Measurements from ENCODE around the gene TMEM18. TPM values are rescaled to one million over a fixed set of nuclear protein-coding genes. Genes with fewer than 3 reads are reported as not detected.

Gene TMEM18
- total and polyA plus RNA-seq, 7 donors = 8.2 to 27.9 (median 18.1) TPM

DNA sequence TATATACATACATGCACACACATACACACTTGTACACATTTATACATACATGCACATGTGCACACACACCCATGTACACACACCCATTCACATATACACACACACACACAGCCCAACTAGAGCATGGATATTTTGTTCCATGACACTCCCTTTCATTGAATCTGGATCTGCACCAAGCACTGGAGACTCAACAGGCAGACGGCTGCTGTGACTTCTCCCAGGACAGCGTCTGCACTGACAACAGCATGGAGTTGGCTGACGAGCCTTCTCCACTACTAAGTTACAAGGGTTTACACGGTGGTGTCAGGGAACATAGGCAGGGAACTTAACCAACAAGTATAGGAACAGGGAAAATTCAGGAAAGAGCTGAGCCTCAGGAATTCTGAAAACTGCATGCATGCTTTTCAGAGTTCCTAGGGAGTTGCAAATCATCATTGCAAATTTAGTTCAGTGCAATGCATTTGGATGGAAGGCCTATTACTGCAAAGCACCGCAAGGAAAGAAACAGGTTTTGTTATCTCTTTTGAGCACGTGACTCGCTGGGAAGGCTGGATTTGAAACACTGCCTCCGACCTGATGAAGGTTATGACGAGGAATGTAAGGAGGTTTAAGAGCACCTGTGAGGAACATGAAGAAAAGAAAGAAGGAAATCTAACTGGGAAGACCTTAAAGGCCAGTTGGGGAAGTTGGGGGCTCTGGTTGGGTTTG lies 35.9 kb downstream of the TMEM18 start:
- Histone ChIP-seq H3K27ac (no peak overlapping the region), H3K36me3 (ENCODE audit: insufficient read depth in 1 of 2, low read depth in 1 of 2) (no peaks in the 10 kb centered on the region), H3K4me1 (no peaks in the 10 kb centered on the region), H3K9me3 (no peaks in the 10 kb centered on the region), H3K27me3 (ENCODE audit: insufficient read depth in 3 of 3, low read length in 2 of 3) (peaks cover 0 to 16% (median 8%) of the 10 kb centered on the region in 3 donors), H3K4me3 (no peak overlapping the region)
- intact Hi-C loops (cut with DNase I) = no loop called here
- DNase-seq (no peak), ATAC-seq (no peak)
- WGBS, 3 donors = 51 to 55% (median 54%) methylated on average over 9 of the region's 9 CpGs
- TF ChIP-seq, protein P1, sequence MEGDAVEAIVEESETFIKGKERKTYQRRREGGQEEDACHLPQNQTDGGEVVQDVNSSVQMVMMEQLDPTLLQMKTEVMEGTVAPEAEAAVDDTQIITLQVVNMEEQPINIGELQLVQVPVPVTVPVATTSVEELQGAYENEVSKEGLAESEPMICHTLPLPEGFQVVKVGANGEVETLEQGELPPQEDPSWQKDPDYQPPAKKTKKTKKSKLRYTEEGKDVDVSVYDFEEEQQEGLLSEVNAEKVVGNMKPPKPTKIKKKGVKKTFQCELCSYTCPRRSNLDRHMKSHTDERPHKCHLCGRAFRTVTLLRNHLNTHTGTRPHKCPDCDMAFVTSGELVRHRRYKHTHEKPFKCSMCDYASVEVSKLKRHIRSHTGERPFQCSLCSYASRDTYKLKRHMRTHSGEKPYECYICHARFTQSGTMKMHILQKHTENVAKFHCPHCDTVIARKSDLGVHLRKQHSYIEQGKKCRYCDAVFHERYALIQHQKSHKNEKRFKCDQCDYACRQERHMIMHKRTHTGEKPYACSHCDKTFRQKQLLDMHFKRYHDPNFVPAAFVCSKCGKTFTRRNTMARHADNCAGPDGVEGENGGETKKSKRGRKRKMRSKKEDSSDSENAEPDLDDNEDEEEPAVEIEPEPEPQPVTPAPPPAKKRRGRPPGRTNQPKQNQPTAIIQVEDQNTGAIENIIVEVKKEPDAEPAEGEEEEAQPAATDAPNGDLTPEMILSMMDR (IDR thresholded peaks at IDR 0.05) = no peak

- DNase-seq (no peak), ATAC-seq (no peak)
- H3K4me3 ChIP-seq = no peak overlapping the region
- H3K27me3 ChIP-seq (ENCODE audit: insufficient read depth in 3 of 3, low read length in 2 of 3) = peaks cover 0 to 13% (median 4%) of the 10 kb centered on the region in 3 donors
- WGBS, 3 donors = 81 to 86% (median 81%) methylated on average over 6 of the region's 6 CpGs
- TF ChIP-seq, protein P1 (IDR thresholded peaks at IDR 0.05) = no peak
- no peaks in the 10 kb centered on the region for H3K36me3 ChIP-seq (ENCODE audit: insufficient read depth in 1 of 2, low read depth in 1 of 2)
- intact Hi-C loops (cut with DNase I) = loop anchor here in 1 of 2 donors (10.0 kb wide), 1 partner anchor 395 kb away; no protein-coding TSS in a partner anchor
- no peaks in the 10 kb centered on the region for H3K4me1 ChIP-seq
- H3K27ac ChIP-seq = no peak overlapping the region
- H3K9me3 ChIP-seq = no peaks in the 10 kb centered on the region
Observed at GRCh38 chr2:639703-640102, 37.5 kb downstream of the TMEM18 start.

- DNase-seq (no peak), ATAC-seq (no peak)
- no peak overlapping the region for H3K27ac ChIP-seq
- WGBS, 3 donors = 71 to 82% (median 72%) methylated on average over 7 of the region's 7 CpGs
- no peaks in the 10 kb centered on the region for H3K9me3 ChIP-seq
- H3K4me3 ChIP-seq = no peak overlapping the region
- TF ChIP-seq, protein P1 (IDR thresholded peaks at IDR 0.05) = no peak
- no peaks in the 10 kb centered on the region for H3K36me3 ChIP-seq (ENCODE audit: insufficient read depth in 1 of 2, low read depth in 1 of 2)
- intact Hi-C loops (cut with DNase I) = loop anchor here in 1 of 2 donors (10.0 kb wide), 1 partner anchor 393 kb away; no protein-coding TSS in a partner anchor
- H3K4me1 ChIP-seq = no peaks in the 10 kb centered on the region
- H3K27me3 ChIP-seq (ENCODE audit: insufficient read depth in 3 of 3, low read length in 2 of 3) = peaks cover 0 to 12% (median 2%) of the 10 kb centered on the region in 3 donors
Observed at GRCh38 chr2:637804-638203, 39.4 kb downstream of the TMEM18 start.

GRCh38 chr2:637406-637776 lies 39.8 kb downstream of the TMEM18 start:
- no peaks in the 10 kb centered on the region for H3K4me1 ChIP-seq
- 69 to 72% (median 71%) methylated on average over 16 of the region's 16 CpGs for WGBS, 3 donors
- no peak for ATAC-seq
- TF ChIP-seq, protein P1 (IDR thresholded peaks at IDR 0.05) = no peak
- intact Hi-C loops (cut with DNase I) = loop anchor here in 1 of 2 donors (10.0 kb wide), 1 partner anchor 393 kb away; no protein-coding TSS in a partner anchor
- H3K27ac ChIP-seq = no peak overlapping the region
- no peak for DNase-seq
- peaks cover 0 to 12% (median 2%) of the 10 kb centered on the region in 3 donors for H3K27me3 ChIP-seq (ENCODE audit: insufficient read depth in 3 of 3, low read length in 2 of 3)
- H3K4me3 ChIP-seq = no peak overlapping the region
- H3K36me3 ChIP-seq (ENCODE audit: insufficient read depth in 1 of 2, low read depth in 1 of 2) = no peaks in the 10 kb centered on the region
- H3K9me3 ChIP-seq = no peaks in the 10 kb centered on the region
